HepG2 (cell line): ENCODE results near the gene UEVLD. TPM values are rescaled to one million over a fixed set of nuclear protein-coding genes. Genes with fewer than 3 reads are reported as not detected.
A peak's percentile ranks its signal among the peaks of the same experiment; 100 is the strongest.

Experiments used
- CBX1 ChIP-seq: IDR thresholded peaks from one replicate; pipeline ENCODE4 v1.6.1; 2016; ENCODE audit warnings: antibody characterized with exemption, low read depth
- CBX2 ChIP-seq, 2 experiments: fragments of 200-600 bp in 1 of 2; sonication (generic); formaldehyde crosslinking in 1 of 2; IDR thresholded peaks; 2 replicates each; pipeline versions ENCODE4 v1.7.0 to v1.8.1; 2018 to 2022; ENCODE audit warnings: low read depth in 2 of 2, low read length in 1 of 2, mild to moderate bottlenecking in 1 of 2, missing genetic modification reagents in 1 of 2
- CC2D1A ChIP-seq: sonication (generic); formaldehyde crosslinking; IDR thresholded peaks from 2 replicates; pipeline ENCODE4 v1.8.1; 2023; ENCODE audit warnings: mild to moderate bottlenecking, missing genetic modification reagents
- CREM ChIP-seq, 2 experiments: sonication (generic) in 1 of 2; formaldehyde crosslinking in 1 of 2; IDR thresholded peaks; 2 replicates each; pipeline versions ENCODE4 v1.4.0 to v1.6.1; 2016 to 2020; ENCODE audit warnings: antibody characterized with exemption in 1 of 2, mild to moderate bottlenecking in 1 of 2, missing genetic modification reagents in 1 of 2
- E2F5 ChIP-seq: sonication (generic); formaldehyde crosslinking; conservative IDR thresholded peaks from 2 replicates; pipeline ENCODE4 v1.4.0; 2020; ENCODE audit warnings: missing genetic modification reagents
- FLYWCH1 ChIP-seq: sonication (generic); formaldehyde crosslinking; IDR thresholded peaks from 2 replicates; pipeline ENCODE4 v1.8.1; 2023; ENCODE audit warnings: mild to moderate bottlenecking, missing genetic modification reagents
- FOXP4 ChIP-seq: sonication (generic); formaldehyde crosslinking; IDR thresholded peaks from 2 replicates; pipeline ENCODE4 v1.4.0; 2020; ENCODE audit warnings: missing genetic modification reagents
- KLF12 ChIP-seq: sonication (generic); formaldehyde crosslinking; IDR thresholded peaks from 2 replicates; pipeline ENCODE4 v1.4.0; 2020; ENCODE audit warnings: missing genetic modification reagents, borderline replicate concordance
- MXD4 ChIP-seq: IDR thresholded peaks from 2 replicates; pipeline ENCODE4 v1.6.1; 2016; ENCODE audit warnings: mild to moderate bottlenecking, missing biosample characterization, missing genetic modification reagents
- REL ChIP-seq: sonication (generic); formaldehyde crosslinking; conservative IDR thresholded peaks from 2 replicates; pipeline ENCODE4 v1.8.0; 2022; ENCODE audit warnings: mild to moderate bottlenecking, missing genetic modification reagents, moderate library complexity
- RXRB ChIP-seq: IDR thresholded peaks from 2 replicates; pipeline ENCODE4 v1.6.1; 2016; ENCODE audit warnings: borderline replicate concordance, missing genetic modification reagents, missing compliant biosample characterization
- SYNCRIP ChIP-seq: fragments of 200-400 bp; formaldehyde crosslinking; IDR thresholded peaks from 2 replicates; pipeline ENCODE4 v1.6.1; 2018; ENCODE audit warnings: mild to moderate bottlenecking, low read depth, low read length; ENCODE audit not compliant: insufficient read depth
- TBX3 ChIP-seq: fragments of 450-650 bp; IDR thresholded peaks from 2 replicates; pipeline ENCODE4 v1.6.1; 2017; ENCODE audit warnings: antibody characterized with exemption, mild to moderate bottlenecking, inconsistent platforms, borderline replicate concordance
- TMF1 ChIP-seq: sonication (generic); formaldehyde crosslinking; IDR thresholded peaks from 2 replicates; pipeline ENCODE4 v1.8.1; 2022; ENCODE audit warnings: low read depth, missing genetic modification reagents
- ZBTB44 ChIP-seq: sonication (generic); formaldehyde crosslinking; IDR thresholded peaks from 2 replicates; pipeline ENCODE4 v1.4.0; 2020; ENCODE audit warnings: missing genetic modification reagents
- ZC3H4 ChIP-seq: sonication (generic); formaldehyde crosslinking; IDR thresholded peaks from 2 replicates; pipeline ENCODE4 v1.4.0; 2020; ENCODE audit warnings: missing genetic modification reagents, borderline replicate concordance
- ZFP1 ChIP-seq: IDR thresholded peaks from 2 replicates; pipeline ENCODE4 v1.6.1; 2016
- ZNF333 ChIP-seq: sonication (generic); formaldehyde crosslinking; IDR thresholded peaks from 2 replicates; pipeline ENCODE4 v1.4.0; 2020; ENCODE audit warnings: mild to moderate bottlenecking, missing genetic modification reagents, borderline replicate concordance
- ZNF678 ChIP-seq: sonication (generic); formaldehyde crosslinking; IDR thresholded peaks from 2 replicates; pipeline ENCODE4 v1.4.0; 2020; ENCODE audit warnings: mild to moderate bottlenecking, missing genetic modification reagents
- ZSCAN25 ChIP-seq: sonication (generic); formaldehyde crosslinking; IDR thresholded peaks from 2 replicates; pipeline ENCODE4 v1.8.0; 2022; ENCODE audit warnings: mild to moderate bottlenecking, missing genetic modification reagents
- polyA plus RNA-seq, 8 experiments: library from polyadenylated mRNA; depleted of rRNA in 3 of 8; stranded (reverse) in 7 of 8; unstranded in 1 of 8; fragments of >200 nt; fragmentation: Illumina TruSeq in 4 of 8; extraction: Trizol in 4 of 8; gene quantifications; 2 replicates each; pipeline versions ENCODE4 v1.2.1 to v1.2.3, GENCODE V29; 2011 to 2016; ENCODE audit warnings: low read depth in 4 of 8, missing spikeins in 1 of 8, mixed read lengths in 1 of 8; ENCODE audit not compliant: insufficient read depth in 1 of 8
- total RNA-seq, 5 experiments: library from RNA; depleted of rRNA; stranded (reverse); fragments of >200 nt; fragmentation: Illumina TruSeq; extraction: Trizol; gene quantifications; 2 replicates each; pipeline ENCODE4 v1.2.3, GENCODE V29; 2016; ENCODE audit warnings: low read depth in 1 of 5
- TF ChIP-seq, protein P1 (sequence below): sonication (generic); formaldehyde crosslinking; IDR thresholded peaks from 2 replicates; pipeline ENCODE4 v1.4.0; 2020; ENCODE audit warnings: missing genetic modification reagents, borderline replicate concordance

The UEVLD gene
- total and polyA plus RNA-seq, 2 of the 13 experiments (the other 11 are each of a cell fraction or from before 2014, with no cell fraction given), result 5.7 to 13.7 TPM

DNA sequence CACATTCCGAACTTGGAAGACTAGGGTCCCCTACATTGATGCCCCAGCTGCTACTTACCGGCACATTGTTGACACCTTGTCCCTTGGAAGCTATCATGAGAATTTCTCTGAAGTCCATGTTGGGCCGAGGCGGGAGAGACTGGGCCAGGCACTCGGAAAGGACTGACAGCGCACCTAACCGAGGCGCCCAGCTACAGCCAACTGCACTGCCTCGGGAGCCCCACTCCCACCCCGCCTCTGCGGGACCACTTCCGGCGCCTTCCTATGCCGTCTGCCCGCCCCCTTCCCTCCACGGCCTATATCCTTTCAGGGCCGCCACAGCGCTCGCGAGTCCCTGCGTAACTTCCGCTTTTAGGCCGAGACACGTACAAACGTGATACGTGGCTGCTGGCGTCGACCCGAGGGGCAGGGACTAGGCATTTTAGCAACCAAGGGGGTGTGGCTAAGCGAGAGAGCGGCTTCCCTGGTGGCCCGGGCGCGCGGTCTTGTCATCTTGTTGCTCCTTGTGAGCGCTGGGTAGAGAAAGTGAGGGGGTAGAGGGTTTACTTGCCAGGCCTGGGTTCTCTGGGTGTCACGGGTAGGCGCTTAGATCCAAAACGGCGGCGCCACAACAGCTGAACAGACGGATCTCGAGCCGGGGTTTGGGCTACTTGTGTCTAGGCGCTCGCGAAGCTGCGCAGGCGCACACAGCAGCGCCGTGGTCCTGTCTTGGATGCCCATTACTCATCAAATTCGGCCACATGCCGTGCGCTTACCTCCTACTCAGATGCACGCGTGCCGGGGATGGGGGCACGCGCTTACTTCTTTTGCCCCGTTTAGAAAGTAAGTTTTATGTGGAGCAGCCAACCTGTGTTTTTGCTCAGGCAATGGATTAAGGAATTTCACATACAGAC, 45.9 kb upstream of the UEVLD start, which contains the start of gene SPTY2D1 (continued):
- TF ChIP-seq FOXP4 (peak; percentile 21; the same call in 1 of the 2 replicates), MXD4 (CRISPR knock-in tag) (peak; percentile 53; the same call in 1 of the 2 replicates), E2F5 (CRISPR knock-in tag) (peak; percentile 53), REL (CRISPR knock-in tag) (no peak), CBX2 (IDR thresholded peaks at IDR 0.05; ENCODE audit: low read depth, low read length) (no peak), CBX2 (CRISPR knock-in tag; IDR thresholded peaks at IDR 0.05; ENCODE audit: low read depth) (no peak), TMF1 (CRISPR knock-in tag) (0 out of 2 replicates have a peak, but pooled peaks have one; percentile 46), ZSCAN25 (CRISPR knock-in tag) (no peak; the same call in 1 of the 2 replicates), CC2D1A (CRISPR knock-in tag) (no peak), CREM (IDR thresholded peaks at IDR 0.05) (peak; percentile 99), CREM (CRISPR knock-in tag; IDR thresholded peaks at IDR 0.05) (peak; percentile 85), KLF12 (0 out of 2 replicates have a peak, but pooled peaks have one; percentile 7), ZNF333 (CRISPR knock-in tag) (0 out of 2 replicates have a peak, but pooled peaks have one; percentile 34), CBX1 (peak; percentile 82), ZFP1 (CRISPR knock-in tag) (no peak), RXRB (peak; percentile 69), ZBTB44 (CRISPR knock-in tag) (no peak), TBX3 (no peak), FLYWCH1 (CRISPR knock-in tag) (no peak), SYNCRIP (no peak), ZC3H4 (CRISPR knock-in tag) (no peak), ZNF678 (CRISPR knock-in tag) (no peak)
- TF ChIP-seq, protein P1, sequence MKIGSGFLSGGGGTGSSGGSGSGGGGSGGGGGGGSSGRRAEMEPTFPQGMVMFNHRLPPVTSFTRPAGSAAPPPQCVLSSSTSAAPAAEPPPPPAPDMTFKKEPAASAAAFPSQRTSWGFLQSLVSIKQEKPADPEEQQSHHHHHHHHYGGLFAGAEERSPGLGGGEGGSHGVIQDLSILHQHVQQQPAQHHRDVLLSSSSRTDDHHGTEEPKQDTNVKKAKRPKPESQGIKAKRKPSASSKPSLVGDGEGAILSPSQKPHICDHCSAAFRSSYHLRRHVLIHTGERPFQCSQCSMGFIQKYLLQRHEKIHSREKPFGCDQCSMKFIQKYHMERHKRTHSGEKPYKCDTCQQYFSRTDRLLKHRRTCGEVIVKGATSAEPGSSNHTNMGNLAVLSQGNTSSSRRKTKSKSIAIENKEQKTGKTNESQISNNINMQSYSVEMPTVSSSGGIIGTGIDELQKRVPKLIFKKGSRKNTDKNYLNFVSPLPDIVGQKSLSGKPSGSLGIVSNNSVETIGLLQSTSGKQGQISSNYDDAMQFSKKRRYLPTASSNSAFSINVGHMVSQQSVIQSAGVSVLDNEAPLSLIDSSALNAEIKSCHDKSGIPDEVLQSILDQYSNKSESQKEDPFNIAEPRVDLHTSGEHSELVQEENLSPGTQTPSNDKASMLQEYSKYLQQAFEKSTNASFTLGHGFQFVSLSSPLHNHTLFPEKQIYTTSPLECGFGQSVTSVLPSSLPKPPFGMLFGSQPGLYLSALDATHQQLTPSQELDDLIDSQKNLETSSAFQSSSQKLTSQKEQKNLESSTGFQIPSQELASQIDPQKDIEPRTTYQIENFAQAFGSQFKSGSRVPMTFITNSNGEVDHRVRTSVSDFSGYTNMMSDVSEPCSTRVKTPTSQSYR (CRISPR knock-in tag), result peak; percentile 36; the same call in 1 of the 2 replicates
